Frontal cortex (tissue), 4 donors: ENCODE results near the gene KLHDC8B. TPM values are rescaled to one million over a fixed set of nuclear protein-coding genes. Genes with fewer than 3 reads are reported as not detected.

Experiments
- DNase-seq, 2 donors: peaks; one replicate each; pipeline ENCODE4 v3.0.0; 2012; ENCODE audit warnings: low spot score in 2 of 2
- FAIRE-seq: peaks from 2 replicates; lab custom pipeline; 2012; peaks lifted over from hg19 to GRCh38; lab: Jason Lieb, UNC
- total RNA-seq: library from RNA; depleted of rRNA; stranded (reverse); fragments of >200 nt; gene quantifications from one replicate; pipeline ENCODE4 v1.2.3, GENCODE V29; 2014
- donor health status: control.
- donor health status: control.
- donor health status: control.

The KLHDC8B gene
- total RNA-seq, 1 donor from 2014 or later = 16.3 TPM

DNA sequence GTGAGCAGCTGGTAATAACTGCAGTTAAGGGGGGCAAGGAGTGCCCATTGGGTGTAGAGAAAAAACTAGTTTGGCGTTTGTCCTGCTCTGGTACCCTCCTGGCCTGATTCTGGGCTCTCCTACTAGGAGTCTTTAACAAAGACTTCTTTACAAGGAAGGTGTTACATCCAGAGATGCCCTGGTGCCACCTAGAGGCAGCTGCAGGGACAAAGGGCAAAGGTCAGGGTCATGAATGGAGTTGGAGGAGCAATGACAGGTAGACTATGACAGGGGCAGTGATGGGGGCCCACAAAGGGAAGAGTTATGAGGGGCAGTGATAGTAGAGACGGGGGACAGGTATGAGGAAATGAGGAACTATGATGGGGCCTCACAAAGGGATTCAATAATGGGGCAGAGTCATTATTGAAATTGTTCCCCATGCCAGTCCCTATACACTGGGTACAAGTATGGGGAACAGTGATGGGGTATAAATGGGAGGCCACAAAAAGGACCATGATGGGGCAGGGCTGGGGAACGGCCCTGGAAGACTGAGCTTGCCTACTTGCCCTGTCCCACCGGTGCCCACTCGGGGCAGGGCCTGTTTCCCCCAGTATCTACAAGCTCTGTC, 13.2 kb upstream of the KLHDC8B start:
- no peak for FAIRE-seq
- no peak for DNase-seq

DNA sequence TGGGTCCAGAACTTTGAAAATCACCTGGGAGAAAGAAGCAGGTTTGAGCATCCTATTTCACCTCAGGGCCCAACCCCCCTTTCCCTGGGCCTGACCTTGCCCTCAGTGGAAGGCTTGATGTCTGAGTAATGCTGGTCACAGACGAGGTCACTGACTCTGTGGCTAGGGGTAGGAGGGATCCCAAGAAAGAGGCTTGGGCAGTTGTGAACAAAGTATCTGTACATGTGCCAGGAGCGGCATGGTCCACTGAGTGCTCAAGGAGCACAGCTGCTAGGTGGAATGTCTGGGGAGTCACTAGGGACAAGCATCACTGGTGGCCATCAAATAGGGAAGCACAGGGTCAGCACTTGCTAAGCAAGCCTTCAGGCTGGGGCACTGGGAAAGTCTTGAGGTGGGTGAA, 12.6 kb upstream of the KLHDC8B start:
- FAIRE-seq (no peak), DNase-seq (no peak)

- FAIRE-seq = no peak
- DNase-seq = no peak
Measured at GRCh38 chr3:49161197-49161596, 10.2 kb upstream of the KLHDC8B start.

DNA sequence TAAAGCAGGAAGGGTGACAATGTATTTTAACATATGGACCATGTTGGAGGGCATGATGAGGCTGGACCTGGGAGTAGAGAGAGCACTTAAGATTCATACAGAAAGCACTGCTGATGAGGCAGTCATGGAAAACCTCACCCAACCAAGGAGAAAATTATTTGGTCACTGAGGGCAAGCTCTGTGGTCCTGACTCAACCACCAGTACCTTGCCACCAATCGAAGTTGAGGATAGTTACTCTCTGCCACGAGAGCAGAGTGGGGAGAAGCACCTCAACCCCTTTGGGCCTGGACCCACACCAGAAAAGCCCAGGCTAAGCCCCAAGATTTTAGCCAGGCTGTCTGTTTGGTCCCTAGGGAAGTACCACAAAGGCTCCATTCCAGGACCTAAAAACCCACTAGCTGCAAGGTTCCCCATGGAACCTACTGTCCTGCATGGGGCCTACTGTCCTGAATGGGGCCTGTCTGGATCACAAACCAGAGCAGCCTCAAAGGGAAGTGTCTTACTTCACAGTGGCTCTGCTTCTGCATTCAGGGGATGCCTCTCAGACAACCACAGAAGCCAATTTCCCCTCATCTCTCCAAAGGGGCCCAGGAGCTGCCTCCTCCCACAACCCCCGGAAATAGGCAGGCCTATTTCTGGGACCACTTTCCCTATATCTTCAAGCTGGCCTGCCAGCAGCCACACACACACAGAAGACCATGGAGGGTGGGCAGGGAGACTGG, 9.4 kb upstream of the KLHDC8B start:
- DNase-seq (no peak), FAIRE-seq (no peak)

GRCh38 chr3:49162751-49163419, 8.5 kb upstream of the KLHDC8B start:
- DNase-seq (no peak), FAIRE-seq (no peak)

GRCh38 chr3:49163609-49164008, 7.8 kb upstream of the KLHDC8B start:
- no peak for DNase-seq
- FAIRE-seq = no peak

- FAIRE-seq (no peak), DNase-seq (no peak)
Measured at GRCh38 chr3:49164983-49165720, 6.2 kb upstream of the KLHDC8B start.

- FAIRE-seq (no peak), DNase-seq (peak; percentile 92 to 96)
Measured at GRCh38 chr3:49165771-49166751, 5.3 kb upstream of the KLHDC8B start, which contains the start of gene CCDC71. Gene CCDC71, minus strand, starts transcription at chr3:49166331. Its CDS starts 2,123 bp downstream, at chr3:49164208.

DNA sequence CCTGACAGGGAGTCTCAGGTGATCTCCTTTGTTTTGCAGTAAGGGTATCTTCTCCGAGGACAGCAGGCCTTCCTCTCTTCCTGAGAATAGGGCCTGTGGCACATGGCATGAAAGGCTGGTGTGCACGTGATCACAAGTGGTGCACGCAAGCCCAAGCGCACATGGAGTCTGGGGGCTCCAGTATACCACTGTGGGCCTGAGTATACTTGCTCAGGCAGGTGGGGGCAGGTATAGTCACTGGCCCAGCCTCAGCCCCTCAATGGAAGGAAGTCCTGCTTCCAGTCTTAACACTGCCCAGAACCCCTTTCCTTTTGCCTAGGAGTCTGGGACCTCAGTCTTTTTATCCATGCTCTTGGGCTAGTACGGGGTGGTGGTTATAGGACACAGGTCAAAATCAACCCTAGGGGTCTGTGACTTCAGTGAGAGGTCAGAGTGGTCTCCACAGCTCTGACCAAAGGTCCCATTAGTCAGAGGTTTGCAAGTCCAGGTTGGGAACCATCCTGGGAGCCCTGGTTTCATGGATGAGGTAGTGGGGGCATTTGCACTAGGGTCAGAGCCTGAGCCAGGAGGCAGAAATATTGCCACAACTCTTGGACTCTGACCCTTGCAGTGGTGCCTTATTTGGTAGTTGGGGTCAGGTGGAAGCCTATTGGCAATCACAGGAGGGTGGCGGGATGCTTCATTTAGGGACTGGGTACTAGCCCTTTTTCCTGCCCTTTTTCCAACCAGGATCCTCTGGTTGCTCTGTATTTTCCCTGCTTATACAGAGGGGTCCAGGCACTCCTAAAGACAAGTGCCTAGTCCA, 4.4 kb upstream of the KLHDC8B start:
- FAIRE-seq = no peak

DNA sequence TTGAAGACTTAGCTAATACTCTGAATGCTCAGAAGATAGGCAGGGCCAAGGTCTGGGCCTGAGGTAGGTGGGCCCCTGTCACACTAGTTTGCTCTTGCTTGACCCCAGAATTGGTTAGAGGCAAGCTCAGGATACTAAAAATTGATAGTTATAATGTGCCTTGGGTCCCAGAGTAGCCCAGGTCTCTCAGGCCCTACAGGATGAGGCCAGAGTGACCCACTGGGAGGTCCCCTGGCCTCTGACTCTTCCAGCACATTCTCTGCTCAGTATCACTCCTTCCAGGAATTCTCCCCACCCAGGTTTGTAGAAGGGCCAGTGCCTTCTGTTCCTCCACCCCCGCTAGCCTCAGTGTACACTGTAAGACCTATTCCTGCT, 667 bp upstream of the KLHDC8B start:
- no peak for FAIRE-seq

More for the DNA sequence above, 4.4 kb upstream of the KLHDC8B start:
- no peak for DNase-seq

GRCh38 chr3:49171775-49172500, 540 bp downstream of the KLHDC8B start:
- FAIRE-seq = no peak

More for the DNA sequence above, 667 bp upstream of the KLHDC8B start:
- no peak for DNase-seq

GRCh38 chr3:49172551-49173041, 1.2 kb downstream of the KLHDC8B start:
- DNase-seq = no peak
- no peak for FAIRE-seq

More at GRCh38 chr3:49171775-49172500, 540 bp downstream of the KLHDC8B start:
- no peak for DNase-seq

DNA sequence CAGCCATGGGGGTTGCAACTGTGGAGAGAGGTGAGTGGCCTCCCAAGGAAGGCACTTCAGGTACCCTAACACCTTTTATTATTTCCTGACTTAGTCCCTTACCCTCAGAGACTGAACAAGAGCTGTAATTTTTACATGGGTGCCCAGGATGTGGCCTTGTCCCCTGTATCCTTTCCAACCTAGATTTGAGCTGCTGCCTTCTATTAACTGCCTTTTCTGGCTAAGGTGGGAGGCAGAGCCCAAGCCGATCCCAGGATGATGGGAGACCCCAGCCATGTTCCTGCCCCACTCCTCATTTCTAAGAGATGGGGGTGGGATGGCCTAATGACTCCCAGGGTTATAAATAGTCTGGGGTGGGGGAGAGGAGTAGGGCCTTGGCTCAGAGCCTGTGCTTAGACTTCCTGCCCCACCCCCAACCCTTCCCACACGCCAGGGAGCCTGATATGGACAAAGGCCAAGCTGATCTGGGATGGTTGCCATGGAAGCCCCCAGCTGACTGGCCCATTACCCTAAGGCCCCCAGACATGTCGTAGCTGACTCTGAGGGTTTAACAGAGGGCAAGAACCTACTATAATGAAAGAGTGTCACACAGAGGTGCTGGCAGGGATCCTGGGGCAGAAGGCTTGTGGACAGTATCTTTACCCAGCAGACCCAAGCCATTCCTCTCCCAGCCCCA, 1.9 kb downstream of the KLHDC8B start:
- DNase-seq = peak in 1 of 2 donors; percentile 47
- FAIRE-seq = no peak

- DNase-seq (no peak), FAIRE-seq (no peak)
Measured at GRCh38 chr3:49173792-49174170, 2.4 kb downstream of the KLHDC8B start.

GRCh38 chr3:49174397-49174985, 3.1 kb downstream of the KLHDC8B start:
- no peak for FAIRE-seq
- DNase-seq = no peak

- no peak for FAIRE-seq
Measured at GRCh38 chr3:49175530-49175929, 4.1 kb downstream of the KLHDC8B start.

GRCh38 chr3:49177073-49177472, 5.7 kb downstream of the KLHDC8B start:
- no peak for FAIRE-seq

More at GRCh38 chr3:49175530-49175929, 4.1 kb downstream of the KLHDC8B start:
- no peak for DNase-seq

More at GRCh38 chr3:49177073-49177472, 5.7 kb downstream of the KLHDC8B start:
- no peak for DNase-seq
